Naive B cell (primary cell): ENCODE results near the gene UCP3. TPM values are rescaled to one million over a fixed set of nuclear protein-coding genes. Genes with fewer than 3 reads are reported as not detected.
A peak's percentile ranks its signal among the peaks of the same experiment; 100 is the strongest.

Experiments used
- ATAC-seq, 2 donors: fragments of 150-1000 bp; cut with Tn5 transposase; 2 replicates each; pipeline ENCODE4 v1.10.0; 2021; ENCODE audit warnings: low read depth in 2 of 2, mild to moderate bottlenecking in 2 of 2, moderate library complexity in 2 of 2
- DNase-seq: peaks from one replicate; pipeline ENCODE4 v3.0.0; 2022
- H3K27ac Mint-ChIP-seq, 6 donors: one replicate each; pipeline ENCODE4 v1.8.0; 2020 to 2022; ENCODE audit warnings: mild to moderate bottlenecking in 6 of 6, mixed read lengths in 6 of 6, moderate library complexity in 5 of 6, inconsistent platforms in 2 of 6
- H3K27me3 Mint-ChIP-seq, 3 donors: one replicate each; pipeline ENCODE4 v1.8.0; 2021 to 2022; ENCODE audit warnings: mixed read lengths in 3 of 3, mild to moderate bottlenecking in 1 of 3
- H3K36me3 Mint-ChIP-seq, 2 donors: one replicate each; pipeline ENCODE4 v1.8.0; 2020 to 2022; ENCODE audit warnings: mixed read lengths in 2 of 2, inconsistent platforms in 1 of 2, mild to moderate bottlenecking in 1 of 2
- H3K4me1 Mint-ChIP-seq, 3 donors: one replicate each; pipeline ENCODE4 v1.8.0; 2020 to 2022; ENCODE audit warnings: mixed read lengths in 3 of 3, inconsistent platforms in 1 of 3, mild to moderate bottlenecking in 1 of 3, moderate library complexity in 1 of 3
- H3K4me3 Mint-ChIP-seq, 8 donors: one replicate each; pipeline ENCODE4 v1.8.0; 2020 to 2022; ENCODE audit warnings: mild to moderate bottlenecking in 8 of 8, mixed read lengths in 8 of 8, moderate library complexity in 8 of 8, inconsistent platforms in 2 of 8
- H3K9me3 Mint-ChIP-seq, 7 donors: one replicate each; pipeline ENCODE4 v1.8.0; 2020 to 2022; ENCODE audit warnings: mixed read lengths in 7 of 7, mild to moderate bottlenecking in 5 of 7, inconsistent platforms in 2 of 7, moderate library complexity in 1 of 7
- polyA plus RNA-seq, 6 donors: library from polyadenylated mRNA; unstranded; fragments of 300-500 nt; fragmentation: Illumina TruSeq; gene quantifications; one replicate each; pipeline ENCODE4 v1.2.3, GENCODE V29; 2021; ENCODE audit warnings: low read depth in 6 of 6

Gene UCP3
- polyA plus RNA-seq, 6 donors from 2014 or later = 0.09 to 0.31 (median 0.11) TPM; not detected in 3

- H3K27me3 Mint-ChIP-seq = peaks cover 5 to 10% (median 6%) of the 10 kb centered on the region in 3 donors
- peak overlapping the region in 1 of 6 donors; percentile 34 for H3K27ac Mint-ChIP-seq
- H3K36me3 Mint-ChIP-seq = no peaks in the 10 kb centered on the region
- DNase-seq (no peak), ATAC-seq (no peak)
- H3K4me3 Mint-ChIP-seq = no peak overlapping the region
- peaks cover 9 to 16% (median 11%) of the 10 kb centered on the region in 3 donors for H3K4me1 Mint-ChIP-seq
- no peaks in the 10 kb centered on the region for H3K9me3 Mint-ChIP-seq
Observed at GRCh38 chr11:73962101-73962705, 46.7 kb downstream of the UCP3 start.

- no peaks in the 10 kb centered on the region for H3K9me3 Mint-ChIP-seq
- H3K36me3 Mint-ChIP-seq = no peaks in the 10 kb centered on the region
- peak overlapping the region in 1 of 6 donors; percentile 66 for H3K27ac Mint-ChIP-seq
- no peak overlapping the region for H3K4me3 Mint-ChIP-seq
- no peak for DNase-seq
- no peak for ATAC-seq
- H3K27me3 Mint-ChIP-seq = peaks cover 6 to 19% (median 14%) of the 10 kb centered on the region in 3 donors
- H3K4me1 Mint-ChIP-seq = peaks cover 11 to 16% (median 13%) of the 10 kb centered on the region in 3 donors
Observed at GRCh38 chr11:73961321-73961720, 47.6 kb downstream of the UCP3 start.

- Mint-ChIP-seq H3K36me3 (no peaks in the 10 kb centered on the region), H3K9me3 (no peaks in the 10 kb centered on the region), H3K4me1 (peaks cover 0 to 7% (median 0%) of the 10 kb centered on the region in 3 donors), H3K27me3 (peaks cover 6 to 25% (median 19%) of the 10 kb centered on the region in 3 donors), H3K27ac (peak overlapping the region in 3 of 6 donors; percentile 16 to 72 (median 38)), H3K4me3 (peak overlapping the region in 1 of 8 donors; percentile 21)
- no peak for DNase-seq
- no peak for ATAC-seq
Observed at GRCh38 chr11:73958521-73959141, 50.3 kb downstream of the UCP3 start.

- H3K27ac Mint-ChIP-seq = peak overlapping the region in 1 of 6 donors; percentile 56
Observed at GRCh38 chr11:73957654-73958361, 51.1 kb downstream of the UCP3 start.

GRCh38 chr11:73956876-73957653 is 51.8 kb downstream of the UCP3 start:
- ATAC-seq (peak in 1 of 2 donors; percentile 12), DNase-seq (no peak)
- Mint-ChIP-seq H3K9me3 (no peaks in the 10 kb centered on the region), H3K36me3 (no peaks in the 10 kb centered on the region), H3K4me1 (peaks cover 0 to 7% (median 0%) of the 10 kb centered on the region in 3 donors), H3K4me3 (peak overlapping the region in 4 of 8 donors; percentile 36 to 78 (median 68)), H3K27ac (no peak overlapping the region), H3K27me3 (peaks cover 6 to 25% (median 19%) of the 10 kb centered on the region in 3 donors)

More at GRCh38 chr11:73957654-73958361, 51.1 kb downstream of the UCP3 start:
- peaks cover 6 to 25% (median 19%) of the 10 kb centered on the region in 3 donors for H3K27me3 Mint-ChIP-seq
- H3K36me3 Mint-ChIP-seq = no peaks in the 10 kb centered on the region
- H3K9me3 Mint-ChIP-seq = no peaks in the 10 kb centered on the region
- peaks cover 0 to 7% (median 0%) of the 10 kb centered on the region in 3 donors for H3K4me1 Mint-ChIP-seq
- DNase-seq (no peak), ATAC-seq (peak in 1 of 2 donors; percentile 21)
- H3K4me3 Mint-ChIP-seq = peak overlapping the region in 4 of 8 donors; percentile 36 to 78 (median 68)

GRCh38 chr11:73951797-73952196 is 57.1 kb downstream of the UCP3 start:
- Mint-ChIP-seq H3K4me1 (peaks cover 0 to 6% (median 0%) of the 10 kb centered on the region in 3 donors), H3K27ac (peak overlapping the region in 2 of 6 donors; percentile 22 to 80), H3K27me3 (peaks cover 0 to 16% (median 10%) of the 10 kb centered on the region in 3 donors)

GRCh38 chr11:73950869-73951710 is 57.8 kb downstream of the UCP3 start, which contains the start of gene DNAJB13:
DNAJB13 (plus strand) TSS chr11:73951026; CDS start chr11:73951070, 44 bp downstream.
- H3K27me3 Mint-ChIP-seq = peaks cover 0 to 13% (median 3%) of the 10 kb centered on the region in 3 donors
- peak; percentile 85 to 88 for ATAC-seq
- H3K27ac Mint-ChIP-seq = no peak within 1 kb of the TSS
- H3K4me1 Mint-ChIP-seq = peaks cover 0 to 1% (median 0%) of the 10 kb centered on the region in 3 donors
- H3K4me3 Mint-ChIP-seq = no peak within 1 kb of the TSS
- peaks cover 0 to 3% (median 0%) of the 10 kb centered on the region in 7 donors for H3K9me3 Mint-ChIP-seq
- peak; percentile 44 for DNase-seq
- no peaks in the 10 kb centered on the region for H3K36me3 Mint-ChIP-seq

More at GRCh38 chr11:73951797-73952196, 57.1 kb downstream of the UCP3 start:
- peaks cover 0 to under 1% (median 0%) of the 10 kb centered on the region in 7 donors for H3K9me3 Mint-ChIP-seq
- H3K4me3 Mint-ChIP-seq = no peak overlapping the region
- ATAC-seq (no peak), DNase-seq (no peak)
- H3K36me3 Mint-ChIP-seq = no peaks in the 10 kb centered on the region

Other genes with a start within 250 kb of the UCP3 start
- gene RAB6A, start 248.0 kb downstream of the UCP3 start, polyA plus RNA-seq = 10 to 100 TPM; 73.5 to 94.5 (median 84.2) TPM
- gene MRPL48, start 221.2 kb downstream of the UCP3 start, polyA plus RNA-seq = 10 to 100 TPM; 54.8 to 91.9 (median 60.3) TPM
- 10 to 100 TPM; 41.6 to 83.9 (median 65.2) TPM for gene COA4, start 132.2 kb downstream of the UCP3 start, polyA plus RNA-seq
- 10 to 100 TPM; 11.5 to 22.5 (median 16.0) TPM for gene PAAF1, start 132.1 kb downstream of the UCP3 start, polyA plus RNA-seq
- under 1 TPM in 4 of 6 donors, not detected in 2; 0.32 to 0.72 (median 0.37) TPM for gene DNAJB13, start 58.1 kb downstream of the UCP3 start, polyA plus RNA-seq
- gene UCP2, start 26.2 kb downstream of the UCP3 start, polyA plus RNA-seq = 1,000 to 10,000 TPM; 1,601 to 2,628 (median 2,020) TPM
- 10 to 100 TPM in 3 of 6 donors, 1 to 10 TPM in 3; 4.6 to 22.2 (median 9.9) TPM for gene C2CD3, start 161.9 kb upstream of the UCP3 start, polyA plus RNA-seq
- gene PPME1, start 162.2 kb upstream of the UCP3 start, polyA plus RNA-seq = 10 to 100 TPM in 3 of 6 donors, 1 to 10 TPM in 3; 5.4 to 12.7 (median 10.7) TPM